ENCODE results near the gene TLL2. TPM values are rescaled to one million over a fixed set of nuclear protein-coding genes. Genes with fewer than 3 reads are reported as not detected.

The TLL2 gene
- total RNA-seq, 1 experiment from 2014 or later = 0.14 TPM

GRCh38 chr10:96410296-96410695 lies 103.4 kb downstream of the TLL2 start:
- no peak overlapping the region for H3K4me3 ChIP-seq (ENCODE audit: low read depth, low read length)
- H3K4me1 Mint-ChIP-seq (ENCODE audit: low read depth, unreplicated experiment) = no peaks in the 10 kb centered on the region
- H3K36me3 ChIP-seq (ENCODE audit: control insufficient read depth, insufficient read depth, low read length) = no peaks in the 10 kb centered on the region
- DNase-seq = no peak
- BruUV-seq (replicated peaks) = no TSS peak
- no peak overlapping the region for H3K4me3 Mint-ChIP-seq (ENCODE audit: unreplicated experiment)
- intact Hi-C loops (cut with micrococcal nuclease; ENCODE audit: unreplicated experiment) = no loop called here
- peaks cover 28% of the 10 kb centered on the region for H3K27me3 Mint-ChIP-seq (ENCODE audit: insufficient read depth, unreplicated experiment)
- H3K9me3 ChIP-seq = no peaks in the 10 kb centered on the region
- H3K9me3 Mint-ChIP-seq (ENCODE audit: unreplicated experiment) = no peaks in the 10 kb centered on the region
- TF ChIP-seq, protein P1, sequence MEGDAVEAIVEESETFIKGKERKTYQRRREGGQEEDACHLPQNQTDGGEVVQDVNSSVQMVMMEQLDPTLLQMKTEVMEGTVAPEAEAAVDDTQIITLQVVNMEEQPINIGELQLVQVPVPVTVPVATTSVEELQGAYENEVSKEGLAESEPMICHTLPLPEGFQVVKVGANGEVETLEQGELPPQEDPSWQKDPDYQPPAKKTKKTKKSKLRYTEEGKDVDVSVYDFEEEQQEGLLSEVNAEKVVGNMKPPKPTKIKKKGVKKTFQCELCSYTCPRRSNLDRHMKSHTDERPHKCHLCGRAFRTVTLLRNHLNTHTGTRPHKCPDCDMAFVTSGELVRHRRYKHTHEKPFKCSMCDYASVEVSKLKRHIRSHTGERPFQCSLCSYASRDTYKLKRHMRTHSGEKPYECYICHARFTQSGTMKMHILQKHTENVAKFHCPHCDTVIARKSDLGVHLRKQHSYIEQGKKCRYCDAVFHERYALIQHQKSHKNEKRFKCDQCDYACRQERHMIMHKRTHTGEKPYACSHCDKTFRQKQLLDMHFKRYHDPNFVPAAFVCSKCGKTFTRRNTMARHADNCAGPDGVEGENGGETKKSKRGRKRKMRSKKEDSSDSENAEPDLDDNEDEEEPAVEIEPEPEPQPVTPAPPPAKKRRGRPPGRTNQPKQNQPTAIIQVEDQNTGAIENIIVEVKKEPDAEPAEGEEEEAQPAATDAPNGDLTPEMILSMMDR (IDR thresholded peaks at IDR 0.05; ENCODE audit: insufficient read depth in 1 of 2, low read depth in 1 of 2, low read length in 1 of 2, severe bottlenecking in 1 of 2, unreplicated experiment in 1 of 2) = no peak
- ChIA-PET POLR2A (no interaction called here), CTCF (no interaction called here)
- no peaks in the 10 kb centered on the region for H3K27me3 ChIP-seq (replicated peaks; ENCODE audit: control insufficient read depth, insufficient read depth, low read length)
- H3K36me3 Mint-ChIP-seq (ENCODE audit: insufficient read depth, unreplicated experiment) = no peaks in the 10 kb centered on the region
- no peaks in the 10 kb centered on the region for H3K4me1 ChIP-seq
- no peak overlapping the region for H3K27ac Mint-ChIP-seq (ENCODE audit: unreplicated experiment)

DNA sequence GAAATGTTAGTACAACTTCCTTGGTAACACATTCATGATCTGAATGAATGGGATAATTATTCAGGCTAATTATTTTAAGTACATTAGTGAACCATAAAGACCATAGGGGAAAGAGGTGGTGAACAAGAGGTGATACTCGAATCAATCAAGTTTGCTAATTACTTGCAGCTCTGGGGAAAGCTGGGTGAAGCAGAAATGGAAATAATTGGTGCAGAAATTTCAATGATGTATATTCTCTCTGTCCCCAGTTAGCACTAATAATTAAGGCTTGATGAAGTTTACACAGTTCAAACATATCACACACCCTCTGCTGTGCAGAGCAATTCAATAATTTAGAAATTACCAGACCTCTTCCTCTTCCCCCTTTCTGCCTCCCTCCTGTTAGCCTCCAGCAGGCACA lies 105.5 kb downstream of the TLL2 start:
- no peaks in the 10 kb centered on the region for H3K4me1 Mint-ChIP-seq (ENCODE audit: low read depth, unreplicated experiment)
- Histone ChIP-seq H3K36me3 (ENCODE audit: control insufficient read depth, insufficient read depth, low read length) (no peaks in the 10 kb centered on the region), H3K4me3 (ENCODE audit: low read depth, low read length) (no peak overlapping the region), H3K4me1 (no peaks in the 10 kb centered on the region), H3K27me3 (replicated peaks; ENCODE audit: control insufficient read depth, insufficient read depth, low read length) (no peaks in the 10 kb centered on the region; the same call in 1 of the 2 replicates), H3K9me3 (no peaks in the 10 kb centered on the region)
- no peaks in the 10 kb centered on the region for H3K9me3 Mint-ChIP-seq (ENCODE audit: unreplicated experiment)
- TF ChIP-seq, protein P1 (IDR thresholded peaks at IDR 0.05; ENCODE audit: insufficient read depth in 1 of 2, low read depth in 1 of 2, low read length in 1 of 2, severe bottlenecking in 1 of 2, unreplicated experiment in 1 of 2) = no peak
- CTCF ChIA-PET = no interaction called here
- peaks cover 36% of the 10 kb centered on the region for H3K27me3 Mint-ChIP-seq (ENCODE audit: insufficient read depth, unreplicated experiment)
- H3K36me3 Mint-ChIP-seq (ENCODE audit: insufficient read depth, unreplicated experiment) = no peaks in the 10 kb centered on the region
- no TSS peak for BruUV-seq (replicated peaks)
- no peak for DNase-seq
- intact Hi-C loops (cut with micrococcal nuclease; ENCODE audit: unreplicated experiment) = no loop called here
- no peak overlapping the region for H3K4me3 Mint-ChIP-seq (ENCODE audit: unreplicated experiment)
- H3K27ac Mint-ChIP-seq (ENCODE audit: unreplicated experiment) = no peak overlapping the region
- POLR2A ChIA-PET = no interaction called here

GRCh38 chr10:96407560-96408069 lies 106.1 kb downstream of the TLL2 start:
- TF ChIP-seq, protein P1 (IDR thresholded peaks at IDR 0.05; ENCODE audit: insufficient read depth in 1 of 2, low read depth in 1 of 2, low read length in 1 of 2, severe bottlenecking in 1 of 2, unreplicated experiment in 1 of 2) = no peak
- H3K36me3 Mint-ChIP-seq (ENCODE audit: insufficient read depth, unreplicated experiment) = no peaks in the 10 kb centered on the region
- H3K27me3 ChIP-seq (replicated peaks; ENCODE audit: control insufficient read depth, insufficient read depth, low read length) = peaks cover under 1% of the 10 kb centered on the region
- BruUV-seq (replicated peaks) = no TSS peak
- no peaks in the 10 kb centered on the region for H3K36me3 ChIP-seq (ENCODE audit: control insufficient read depth, insufficient read depth, low read length)
- no peaks in the 10 kb centered on the region for H3K4me1 ChIP-seq
- ChIA-PET CTCF (no interaction called here), POLR2A (no interaction called here)
- H3K4me1 Mint-ChIP-seq (ENCODE audit: low read depth, unreplicated experiment) = no peaks in the 10 kb centered on the region
- no peaks in the 10 kb centered on the region for H3K9me3 ChIP-seq
- H3K9me3 Mint-ChIP-seq (ENCODE audit: unreplicated experiment) = no peaks in the 10 kb centered on the region
- H3K27me3 Mint-ChIP-seq (ENCODE audit: insufficient read depth, unreplicated experiment) = peaks cover 37% of the 10 kb centered on the region
- no peak overlapping the region for H3K4me3 ChIP-seq (ENCODE audit: low read depth, low read length)
- H3K4me3 Mint-ChIP-seq (ENCODE audit: unreplicated experiment) = no peak overlapping the region
- intact Hi-C loops (cut with micrococcal nuclease; ENCODE audit: unreplicated experiment) = no loop called here
- no peak for DNase-seq
- H3K27ac Mint-ChIP-seq (ENCODE audit: unreplicated experiment) = no peak overlapping the region
